Esophagus squamous epithelium (tissue), 4 donors: Measurements from ENCODE around the gene PRKCQ.

Experiments
- POLR2A ChIP-seq, 4 donors: fragments of 450-650 bp; IDR thresholded peaks; one replicate each; pipeline ENCODE4 v1.6.1; 2017; ENCODE audit warnings: antibody characterized with exemption in 4 of 4, mild to moderate bottlenecking in 4 of 4, moderate library complexity in 3 of 4
- TF ChIP-seq, protein P1 (sequence below), 6 experiments: fragments of 450-650 bp in 4 of 6; fragments of 200-600 bp in 2 of 6; sonication (generic) in 2 of 6; IDR thresholded peaks; one replicate each; pipeline ENCODE4 v1.5.1; 2016 to 2019; ENCODE audit warnings: antibody characterized with exemption in 6 of 6, mild to moderate bottlenecking in 4 of 6, moderate library complexity in 4 of 6

DNA sequence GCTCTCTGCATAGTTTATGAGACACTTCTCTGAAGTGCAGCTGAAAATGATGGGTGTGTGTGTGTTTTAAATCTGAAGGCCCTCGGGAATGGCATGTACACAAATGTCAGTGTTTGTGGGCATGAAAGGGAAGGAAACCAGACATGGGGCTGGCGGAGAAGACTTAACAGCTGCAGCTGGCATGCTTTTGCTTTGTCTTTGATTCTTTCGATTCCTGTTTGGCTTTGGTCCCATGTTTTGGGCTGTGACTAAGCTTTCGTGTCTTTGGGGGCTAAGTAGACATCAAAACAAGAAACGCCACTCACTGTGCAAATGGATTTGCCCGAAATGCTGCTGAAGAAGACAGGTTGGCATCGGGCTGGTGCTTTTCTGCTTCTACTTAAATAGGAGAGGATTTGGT, 198.0 kb downstream of the PRKCQ start:
- TF ChIP-seq, protein P1, sequence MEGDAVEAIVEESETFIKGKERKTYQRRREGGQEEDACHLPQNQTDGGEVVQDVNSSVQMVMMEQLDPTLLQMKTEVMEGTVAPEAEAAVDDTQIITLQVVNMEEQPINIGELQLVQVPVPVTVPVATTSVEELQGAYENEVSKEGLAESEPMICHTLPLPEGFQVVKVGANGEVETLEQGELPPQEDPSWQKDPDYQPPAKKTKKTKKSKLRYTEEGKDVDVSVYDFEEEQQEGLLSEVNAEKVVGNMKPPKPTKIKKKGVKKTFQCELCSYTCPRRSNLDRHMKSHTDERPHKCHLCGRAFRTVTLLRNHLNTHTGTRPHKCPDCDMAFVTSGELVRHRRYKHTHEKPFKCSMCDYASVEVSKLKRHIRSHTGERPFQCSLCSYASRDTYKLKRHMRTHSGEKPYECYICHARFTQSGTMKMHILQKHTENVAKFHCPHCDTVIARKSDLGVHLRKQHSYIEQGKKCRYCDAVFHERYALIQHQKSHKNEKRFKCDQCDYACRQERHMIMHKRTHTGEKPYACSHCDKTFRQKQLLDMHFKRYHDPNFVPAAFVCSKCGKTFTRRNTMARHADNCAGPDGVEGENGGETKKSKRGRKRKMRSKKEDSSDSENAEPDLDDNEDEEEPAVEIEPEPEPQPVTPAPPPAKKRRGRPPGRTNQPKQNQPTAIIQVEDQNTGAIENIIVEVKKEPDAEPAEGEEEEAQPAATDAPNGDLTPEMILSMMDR (IDR thresholded peaks at IDR 0.05) = no peak
- TF ChIP-seq POLR2A (IDR thresholded peaks at IDR 0.05) = no peak
